ENCODE results near the gene CERS4. TPM values are rescaled to one million over a fixed set of nuclear protein-coding genes. Genes with fewer than 3 reads are reported as not detected.
"Not testable (repeated sequence)": the region's sequence is repeated elsewhere in the genome, so short reads cannot be mapped to it uniquely, and the experiment has no call there.

CERS4 gene
- polyA plus RNA-seq, 1 donor from 2014 or later: 59.3 TPM

GRCh38 chr19:8194528-8195267, 14.5 kb upstream of the CERS4 start:
- no peaks in the 10 kb centered on the region for H4K20me1 ChIP-seq (ENCODE audit: insufficient read depth)
- H3K9ac ChIP-seq (ENCODE audit: low read length): no peak overlapping the region
- no peaks in the 10 kb centered on the region for H3K36me3 ChIP-seq (ENCODE audit: insufficient read depth, low read length)
- no peak overlapping the region for H3K27ac ChIP-seq (ENCODE audit: low read length)
- H3K4me2 ChIP-seq (ENCODE audit: low read length): no peak overlapping the region
- H2AFZ ChIP-seq (ENCODE audit: low read depth, low read length): no peak overlapping the region
- no peaks in the 10 kb centered on the region for H3K9me3 ChIP-seq (ENCODE audit: low read length)
- no peaks in the 10 kb centered on the region for H3K27me3 ChIP-seq (ENCODE audit: insufficient read depth, low read depth, low read length)
- no peak for TF ChIP-seq SMC3 (conservative IDR thresholded peaks at IDR 0.05; ENCODE audit: poor library complexity)
- H3K79me2 ChIP-seq (replicated peaks; ENCODE audit: insufficient read depth, low read length): no peaks in the 10 kb centered on the region
- no peak overlapping the region for H3K4me3 ChIP-seq (ENCODE audit: low read length)
- no peaks in the 10 kb centered on the region for H3K9me2 ChIP-seq (ENCODE audit: insufficient read depth, low read length)
- no peaks in the 10 kb centered on the region for H3F3A ChIP-seq (ENCODE audit: insufficient read depth, low read length, poor library complexity, severe bottlenecking)

GRCh38 chr19:8196271-8196927, 12.8 kb upstream of the CERS4 start:
- Histone ChIP-seq H3K27ac (ENCODE audit: low read length) (no peak overlapping the region), H4K20me1 (ENCODE audit: insufficient read depth) (no peaks in the 10 kb centered on the region), H3K9ac (ENCODE audit: low read length) (no peak overlapping the region), H3F3A (ENCODE audit: insufficient read depth, low read length, poor library complexity, severe bottlenecking) (no peaks in the 10 kb centered on the region), H3K79me2 (replicated peaks; ENCODE audit: insufficient read depth, low read length) (no peaks in the 10 kb centered on the region), H3K27me3 (ENCODE audit: insufficient read depth, low read depth, low read length) (no peaks in the 10 kb centered on the region), H3K36me3 (ENCODE audit: insufficient read depth, low read length) (no peaks in the 10 kb centered on the region), H3K9me3 (ENCODE audit: low read length) (no peaks in the 10 kb centered on the region), H3K4me2 (ENCODE audit: low read length) (no peak overlapping the region), H2AFZ (ENCODE audit: low read depth, low read length) (no peak overlapping the region), H3K4me3 (ENCODE audit: low read length) (no peak overlapping the region), H3K9me2 (ENCODE audit: insufficient read depth, low read length) (no peaks in the 10 kb centered on the region)
- TF ChIP-seq EZH2 (IDR thresholded peaks at IDR 0.05; ENCODE audit: borderline replicate concordance, insufficient read depth, low read length, poor library complexity, severe bottlenecking): no peak
- TF ChIP-seq MXI1 (conservative IDR thresholded peaks at IDR 0.05; ENCODE audit: poor library complexity, severe bottlenecking): no peak
- no peak for TF ChIP-seq EP300 (conservative IDR thresholded peaks at IDR 0.05; ENCODE audit: poor library complexity, severe bottlenecking)
- TF ChIP-seq RAD21 (conservative IDR thresholded peaks at IDR 0.05): no peak
- TF ChIP-seq REST (IDR thresholded peaks at IDR 0.05; ENCODE audit: borderline replicate concordance): no peak
- no peak for TF ChIP-seq TAF1 (IDR thresholded peaks at IDR 0.05; ENCODE audit: low read depth)
- TF ChIP-seq POLR2AphosphoS5 (IDR thresholded peaks at IDR 0.05): no peak
- TF ChIP-seq SMC3 (conservative IDR thresholded peaks at IDR 0.05; ENCODE audit: poor library complexity): no peak
- TF ChIP-seq CTCF (IDR thresholded peaks at IDR 0.05; ENCODE audit: poor library complexity, severe bottlenecking): no peak

- not testable (repeated sequence) for H3K36me3 ChIP-seq (ENCODE audit: insufficient read depth, low read length); H3K79me2 ChIP-seq (replicated peaks; ENCODE audit: insufficient read depth, low read length); H3K9me3 ChIP-seq (ENCODE audit: low read length); H3K9ac ChIP-seq (ENCODE audit: low read length); H3F3A ChIP-seq (ENCODE audit: insufficient read depth, low read length, poor library complexity, severe bottlenecking); H3K27ac ChIP-seq (ENCODE audit: low read length); H4K20me1 ChIP-seq (ENCODE audit: insufficient read depth); H3K9me2 ChIP-seq (ENCODE audit: insufficient read depth, low read length); H2AFZ ChIP-seq (ENCODE audit: low read depth, low read length); H3K27me3 ChIP-seq (ENCODE audit: insufficient read depth, low read depth, low read length); H3K4me2 ChIP-seq (ENCODE audit: low read length); H3K4me3 ChIP-seq (ENCODE audit: low read length)
Measured at GRCh38 chr19:8203288-8204120, 5.7 kb upstream of the CERS4 start.

Measured in neural cell (in vitro differentiated cells).